Dedifferentiated amniotic fluid mesenchymal stem cell (primary cell): ENCODE data around the gene ACYP2.
"Not testable (repeated sequence)": the region's sequence is repeated elsewhere in the genome, so short reads cannot be mapped to it uniquely, and the experiment has no call there.

ENCODE experiments used
- DNase-seq: peaks from one replicate; pipeline ENCODE4 v3.0.0-alpha.2; 2016; ENCODE audit errors: extremely low spot score

The ACYP2 gene

GRCh38 chr2:54318821-54319220, 203.4 kb downstream of the ACYP2 start:
- DNase-seq = no peak

- no peak for DNase-seq
Measured at GRCh38 chr2:54321047-54321446, 205.6 kb downstream of the ACYP2 start.

- DNase-seq = not testable (repeated sequence)
Measured at GRCh38 chr2:54324517-54324916, 209.1 kb downstream of the ACYP2 start.

- DNase-seq = no peak
Measured at GRCh38 chr2:54325148-54325547, 209.7 kb downstream of the ACYP2 start.

GRCh38 chr2:54329482-54330161, 214.2 kb downstream of the ACYP2 start:
- DNase-seq = no peak

GRCh38 chr2:54330162-54330925, 214.9 kb downstream of the ACYP2 start:
- peak; percentile 95 for DNase-seq

GRCh38 chr2:54330926-54331835, 215.8 kb downstream of the ACYP2 start:
- no peak for DNase-seq

- no peak for DNase-seq
Measured at GRCh38 chr2:54332386-54332785, 217.0 kb downstream of the ACYP2 start.

GRCh38 chr2:54336136-54336976, 220.9 kb downstream of the ACYP2 start:
- DNase-seq = peak; percentile 87

- no peak for DNase-seq
Measured at GRCh38 chr2:54336977-54337255, 221.5 kb downstream of the ACYP2 start.

- DNase-seq = no peak
Measured at GRCh38 chr2:54341656-54342055, 226.2 kb downstream of the ACYP2 start.

GRCh38 chr2:54342603-54343002, 227.2 kb downstream of the ACYP2 start:
- DNase-seq = no peak

- DNase-seq = no peak
Measured at GRCh38 chr2:54347622-54348021, 232.2 kb downstream of the ACYP2 start.

- DNase-seq = no peak
Measured at GRCh38 chr2:54348646-54349045, 233.2 kb downstream of the ACYP2 start.

- DNase-seq = no peak
Measured at GRCh38 chr2:54350426-54350825, 235.0 kb downstream of the ACYP2 start.

- no peak for DNase-seq
Measured at GRCh38 chr2:54353216-54353615, 237.8 kb downstream of the ACYP2 start.
